GM19438 (cell line): ENCODE measurements around the gene GIMAP7.
"Not testable (repeated sequence)": the region's sequence is repeated elsewhere in the genome, so short reads cannot be mapped to it uniquely, and the experiment has no call there.

Source experiments
- ATAC-seq: cut with Tn5 transposase; IDR thresholded peaks from one replicate; pipeline ENCODE4 v1.9.1; 2021; ENCODE audit warnings: low read depth; ENCODE audit not compliant: unreplicated experiment

The GIMAP7 gene

DNA sequence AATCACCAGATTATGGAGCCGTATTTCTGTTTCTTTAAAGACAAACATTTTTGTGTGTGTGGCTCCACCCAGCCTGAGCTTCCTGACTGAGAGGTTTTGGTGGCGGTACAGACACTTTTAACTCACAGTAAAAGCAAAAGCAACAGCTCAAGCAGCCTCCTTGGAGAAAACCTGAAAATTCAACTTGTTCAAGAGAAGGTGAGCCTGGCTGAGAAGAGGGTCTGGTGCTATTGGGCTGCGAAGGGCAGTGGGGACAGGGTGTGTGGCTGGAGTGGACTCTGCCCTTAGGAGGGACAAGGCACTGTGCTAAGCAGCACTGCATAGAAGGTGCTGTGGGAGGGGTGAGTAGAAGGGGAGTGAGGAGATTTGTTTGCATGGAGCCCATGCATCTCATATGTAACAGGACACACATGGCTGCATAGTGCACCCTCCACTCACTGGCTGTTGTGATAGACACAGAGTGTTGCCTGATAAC is at the start of gene GIMAP7:
GIMAP7 (plus strand) TSS at position 125 of the 475 bp plus-strand sequence. CDS start 5,103 bp downstream, outside the sequence.
- no peak for ATAC-seq

DNA sequence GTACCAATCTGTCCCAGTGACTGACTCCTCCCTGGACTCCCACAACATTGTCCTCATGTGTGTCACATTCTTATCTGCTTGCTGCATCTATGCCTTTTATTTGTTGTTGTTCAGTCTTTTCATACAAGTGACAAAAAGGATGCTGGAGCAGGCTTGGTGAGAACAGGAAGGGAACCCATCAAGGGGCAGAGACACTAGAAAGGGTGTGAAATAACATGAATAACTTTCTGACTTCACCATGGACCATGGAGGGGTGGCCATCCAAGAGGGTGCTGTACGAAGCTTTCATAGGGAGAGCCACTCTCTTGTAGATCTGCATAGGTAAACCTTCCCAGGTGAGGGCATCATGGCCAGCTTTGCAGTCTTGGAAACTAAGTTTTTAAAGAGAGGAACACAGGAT is 49.7 kb upstream of the GIMAP7 start:
- no peak for ATAC-seq

DNA sequence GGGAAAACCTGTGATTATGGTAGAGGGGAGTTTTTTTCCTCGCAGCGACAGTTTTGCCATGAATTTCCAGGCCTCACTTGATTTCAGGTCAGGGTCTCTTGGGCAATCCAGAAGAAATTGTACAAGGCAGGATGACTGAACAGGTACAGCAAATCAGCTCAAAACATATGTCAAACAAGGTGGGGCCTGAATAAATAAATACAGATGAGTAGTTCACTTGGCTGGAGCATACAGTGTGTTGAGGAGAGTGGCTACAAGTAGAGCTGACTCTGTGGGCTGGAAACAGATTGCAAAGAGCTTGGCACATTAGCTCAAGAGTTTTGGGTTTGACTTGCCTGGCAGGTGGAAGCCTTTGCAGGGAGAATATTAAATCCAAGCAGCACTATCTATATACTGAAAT is 49.3 kb upstream of the GIMAP7 start:
- ATAC-seq = no peak

DNA sequence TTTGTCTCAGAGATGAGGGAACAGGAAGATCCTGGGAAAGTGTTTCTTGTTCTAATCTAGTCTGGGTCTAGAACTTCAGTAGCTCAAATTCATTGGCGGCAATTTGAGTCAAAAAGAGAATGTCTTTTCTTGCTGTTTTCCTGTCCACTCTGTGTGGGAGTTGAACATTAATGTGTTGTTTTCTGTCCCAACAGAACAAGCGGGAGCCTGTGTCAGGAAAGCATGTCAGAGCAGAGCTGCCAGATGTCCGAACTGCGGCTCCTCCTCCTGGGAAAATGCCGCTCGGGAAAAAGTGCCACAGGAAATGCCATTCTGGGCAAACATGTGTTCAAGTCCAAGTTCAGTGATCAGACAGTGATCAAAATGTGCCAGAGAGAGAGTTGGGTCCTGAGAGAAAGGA is 48.2 kb upstream of the GIMAP7 start:
- ATAC-seq = no peak

DNA sequence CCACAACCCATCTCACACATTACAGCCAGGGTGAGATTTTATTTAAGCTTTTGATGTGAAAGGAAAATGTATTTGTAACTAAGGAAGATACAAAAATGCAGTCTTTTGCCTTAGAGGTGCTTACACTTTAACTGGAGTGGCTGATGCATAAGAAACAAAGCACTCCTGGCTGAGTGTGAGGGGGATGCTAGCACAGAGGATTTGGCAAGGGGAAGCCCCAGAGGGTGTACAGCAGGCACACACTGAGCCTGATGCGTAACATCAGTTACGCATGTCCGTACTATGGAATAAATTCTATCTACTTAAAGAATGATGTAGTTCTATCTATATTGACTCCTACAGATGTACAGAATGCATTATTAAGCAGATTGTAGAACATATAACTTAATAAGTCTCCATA is 46.4 kb upstream of the GIMAP7 start:
- ATAC-seq = no peak

DNA sequence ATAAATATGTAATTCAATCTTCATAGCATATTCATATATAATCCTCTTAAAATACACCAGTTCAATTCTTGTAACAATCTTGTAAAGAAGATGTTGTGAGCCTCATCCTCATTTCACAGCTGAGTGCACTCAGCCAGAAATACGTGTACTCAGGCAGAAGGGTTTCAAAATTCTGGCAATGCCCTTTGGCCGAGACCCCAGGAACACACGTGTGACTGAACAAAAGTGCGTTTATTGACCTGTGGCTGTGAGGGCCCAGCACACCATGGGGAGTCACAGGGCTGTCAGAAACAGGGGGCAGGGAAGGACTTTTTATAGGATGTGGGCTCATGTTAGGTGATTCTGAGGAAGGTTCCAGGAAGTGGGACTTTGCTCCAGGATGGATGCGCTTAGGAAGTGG is 42.8 kb upstream of the GIMAP7 start:
- no peak for ATAC-seq

DNA sequence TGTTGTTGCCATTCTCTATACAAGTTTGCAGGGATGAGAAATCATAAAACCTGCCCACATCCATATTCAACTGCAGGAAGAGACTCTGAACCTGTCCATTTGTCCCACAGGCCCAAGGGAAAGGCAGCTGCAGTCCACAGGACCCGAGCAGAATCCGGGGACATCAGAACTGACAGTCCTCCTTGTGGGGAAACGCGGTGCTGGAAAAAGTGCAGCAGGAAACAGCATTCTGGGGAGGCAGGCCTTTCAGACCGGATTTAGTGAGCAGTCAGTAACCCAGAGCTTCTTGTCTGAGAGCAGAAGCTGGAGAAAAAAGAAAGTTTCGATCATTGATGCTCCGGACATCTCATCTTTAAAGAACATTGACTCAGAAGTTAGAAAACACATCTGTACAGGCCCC is 40.8 kb upstream of the GIMAP7 start:
- ATAC-seq = no peak

DNA sequence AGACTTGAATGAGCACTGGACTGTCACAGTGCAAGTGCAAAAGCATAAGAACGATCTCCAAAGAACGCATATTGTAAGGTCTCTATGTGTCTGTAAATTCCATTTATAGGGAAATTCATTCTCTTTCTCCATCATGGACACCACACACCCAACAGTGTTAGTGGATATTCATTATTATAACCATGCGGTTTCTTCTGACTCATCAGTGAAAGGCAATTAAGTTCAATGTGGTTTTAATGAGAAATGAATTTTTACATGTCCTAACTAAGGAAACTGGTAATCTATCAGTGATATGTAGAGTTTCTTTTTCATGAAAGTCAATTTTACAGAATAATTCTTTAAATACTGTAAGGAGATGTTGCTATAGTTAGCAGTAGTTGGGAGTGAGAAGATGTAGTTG is 38.4 kb upstream of the GIMAP7 start:
- no peak for ATAC-seq

DNA sequence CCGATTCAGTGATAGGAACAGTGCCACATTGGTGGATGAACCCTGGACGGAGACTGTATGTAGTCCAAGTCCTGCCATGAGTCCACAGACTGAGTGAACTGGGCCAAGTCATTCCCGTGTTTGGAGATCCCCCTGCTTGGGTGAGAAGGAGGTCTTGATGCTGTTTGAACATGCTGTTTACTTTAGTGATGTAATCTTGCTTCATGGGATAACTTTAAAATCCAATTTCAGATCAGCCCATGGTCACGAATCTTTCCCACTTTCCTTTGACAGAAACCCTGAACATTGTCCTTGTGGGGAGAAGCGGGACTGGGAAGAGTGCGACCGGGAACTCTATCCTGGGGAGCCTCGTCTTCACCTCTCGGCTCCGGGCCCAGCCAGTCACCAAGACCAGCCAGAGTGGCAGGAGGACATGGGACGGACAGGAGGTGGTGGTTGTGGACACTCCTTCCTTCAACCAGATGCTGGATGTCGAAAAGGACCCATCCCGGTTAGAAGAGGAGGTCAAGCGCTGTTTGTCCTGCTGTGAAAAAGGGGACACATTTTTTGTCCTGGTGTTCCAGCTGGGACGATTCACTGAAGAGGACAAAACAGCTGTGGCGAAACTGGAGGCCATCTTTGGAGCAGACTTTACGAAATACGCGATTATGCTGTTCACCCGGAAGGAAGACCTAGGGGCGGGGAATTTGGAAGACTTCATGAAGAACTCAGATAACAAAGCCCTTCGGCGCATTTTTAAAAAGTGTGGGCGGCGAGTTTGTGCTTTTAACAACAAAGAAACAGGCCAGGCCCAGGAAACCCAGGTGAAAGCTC is 37.6 kb upstream of the GIMAP7 start:
- ATAC-seq = no peak

DNA sequence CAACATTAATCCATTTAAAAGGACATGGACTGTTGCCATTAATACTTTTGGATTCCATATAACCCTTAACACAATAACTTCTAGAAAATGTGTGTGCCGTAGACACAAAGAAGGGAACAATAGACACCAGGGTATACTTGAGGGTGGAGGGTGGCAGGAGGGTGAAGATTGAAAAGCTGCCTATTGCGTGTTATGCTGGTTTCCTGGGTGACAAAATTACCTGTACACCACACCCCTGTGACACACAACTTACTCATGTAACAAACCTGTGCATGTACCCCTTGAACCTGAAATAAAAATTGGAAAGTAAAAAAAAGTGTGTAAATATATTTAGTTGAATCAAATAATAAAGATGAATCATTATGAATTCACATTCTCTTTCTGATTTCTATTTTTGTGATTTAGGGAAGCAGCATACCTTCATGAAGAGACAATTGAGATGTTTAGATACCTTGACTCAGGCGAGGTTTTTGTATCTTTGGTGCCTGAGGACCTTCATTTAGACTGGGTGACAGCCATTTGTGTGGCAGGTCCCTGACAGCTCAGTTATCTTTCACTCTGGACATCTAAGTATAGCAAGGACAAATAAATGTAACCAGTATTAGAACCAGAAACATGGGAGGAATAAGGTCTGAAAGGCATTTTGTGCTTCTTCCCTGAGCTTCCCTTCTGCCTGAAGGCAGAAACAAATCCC is 35.5 kb upstream of the GIMAP7 start:
- ATAC-seq = no peak

DNA sequence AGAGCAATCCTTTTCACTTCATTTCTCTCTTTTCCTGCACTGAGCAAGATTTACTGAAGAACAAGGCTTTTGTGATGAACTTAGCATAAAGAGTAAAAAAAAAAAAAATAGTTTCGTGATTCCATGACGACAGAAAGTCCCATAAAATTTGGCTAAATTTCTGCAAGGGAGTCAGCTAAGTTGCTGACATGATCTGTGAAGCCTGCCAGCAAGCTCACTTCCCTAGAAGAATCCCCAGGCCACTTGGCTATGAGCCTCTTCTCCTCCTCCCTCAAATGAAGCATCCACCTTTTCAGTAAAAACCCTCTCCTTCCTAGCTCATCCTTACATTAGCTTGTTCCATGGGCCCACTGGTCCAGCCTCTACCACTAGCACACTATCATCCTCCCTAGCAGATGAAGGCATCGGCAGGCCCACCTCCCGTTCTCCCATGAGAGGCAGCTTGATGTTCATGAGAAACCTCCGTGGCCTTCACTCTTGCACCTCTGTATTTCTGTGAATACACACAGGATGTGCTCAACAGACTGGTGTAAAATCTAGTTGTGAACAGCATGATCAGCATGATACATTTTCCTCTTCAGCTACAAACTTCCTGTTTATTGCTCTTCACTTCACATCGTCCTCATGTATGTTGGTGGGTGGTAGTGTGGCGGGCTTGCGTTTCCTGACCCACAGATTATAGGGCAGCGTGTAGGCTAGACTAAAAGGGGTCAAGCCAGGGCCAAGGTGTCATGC is 33.3 kb upstream of the GIMAP7 start:
- no peak for ATAC-seq

DNA sequence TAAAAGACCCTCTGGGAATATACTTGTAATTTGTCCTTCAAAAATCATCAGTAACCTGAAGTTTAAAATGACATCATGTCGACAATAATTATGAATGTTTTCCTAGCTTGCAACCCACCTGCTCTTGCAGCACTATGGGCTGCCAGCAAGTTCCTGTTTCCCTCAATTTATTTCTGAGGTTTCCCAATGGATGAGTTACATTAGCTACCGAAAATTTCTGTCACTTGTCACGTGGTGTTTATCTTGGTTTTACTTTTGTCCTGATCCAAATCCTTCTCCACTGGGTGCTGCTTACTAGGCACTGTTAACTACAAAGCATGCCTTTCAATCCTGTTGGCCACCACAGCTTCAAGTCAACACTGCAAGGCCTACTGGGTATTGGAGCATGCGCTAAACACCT is 32.8 kb upstream of the GIMAP7 start:
- no peak for ATAC-seq

DNA sequence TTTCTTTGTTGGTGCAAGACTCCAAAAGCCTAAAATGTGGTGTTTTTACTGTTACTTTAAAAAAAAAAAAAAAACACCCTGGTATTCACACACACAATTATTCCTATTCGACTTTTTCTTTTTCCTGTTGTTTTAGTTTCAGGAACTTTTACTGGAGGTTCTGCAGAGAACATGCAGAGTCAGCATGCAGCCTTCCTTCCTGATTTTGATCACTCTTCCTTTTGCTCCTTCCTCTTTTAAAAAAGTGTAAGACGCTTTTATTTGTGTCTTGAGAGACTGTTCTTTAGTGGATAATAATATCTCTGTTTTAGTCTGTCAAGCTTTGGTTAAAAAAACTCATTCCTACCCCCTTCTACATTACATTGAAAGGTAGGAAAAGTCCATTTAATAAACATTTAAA is 31.2 kb upstream of the GIMAP7 start:
- ATAC-seq = not testable (repeated sequence)

DNA sequence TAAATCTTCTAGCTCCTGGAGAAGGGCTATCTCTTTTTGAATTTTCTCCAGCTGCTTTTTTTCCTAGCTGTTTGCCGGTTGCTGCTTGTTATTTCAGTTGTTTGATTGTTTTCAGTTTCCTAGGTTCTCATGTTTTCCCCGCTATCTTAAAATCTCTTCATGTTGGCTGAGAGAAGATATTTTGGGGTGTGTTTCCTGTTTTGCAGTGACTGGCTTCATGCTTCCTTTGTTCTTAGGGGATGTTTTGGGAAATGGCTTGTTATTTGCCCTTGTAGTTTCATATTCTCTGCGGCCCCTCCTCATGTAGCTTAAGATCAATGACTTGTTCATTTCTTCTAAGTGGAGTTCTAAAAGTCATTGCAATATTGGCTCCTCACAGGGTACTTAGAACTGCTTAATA is 30.6 kb upstream of the GIMAP7 start:
- ATAC-seq = not testable (repeated sequence)

DNA sequence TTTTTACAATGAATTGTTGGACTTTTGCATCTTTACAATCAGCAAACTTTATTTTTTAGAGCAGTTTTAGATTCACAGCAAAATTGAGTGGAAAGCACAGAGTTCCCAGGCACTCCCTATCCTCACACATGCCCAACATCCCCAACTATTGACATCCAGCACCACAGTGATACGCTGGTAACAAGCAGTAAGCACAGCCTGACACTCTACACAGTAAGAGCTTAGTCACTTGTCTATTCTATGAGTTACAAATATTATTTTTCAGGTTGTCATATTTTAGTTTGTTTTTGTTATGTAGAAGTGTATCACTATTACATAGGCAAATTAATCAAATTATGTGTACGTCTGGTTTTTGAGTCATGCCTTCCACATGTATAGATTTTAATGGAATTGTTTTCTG is 27.0 kb upstream of the GIMAP7 start:
- no peak for ATAC-seq

DNA sequence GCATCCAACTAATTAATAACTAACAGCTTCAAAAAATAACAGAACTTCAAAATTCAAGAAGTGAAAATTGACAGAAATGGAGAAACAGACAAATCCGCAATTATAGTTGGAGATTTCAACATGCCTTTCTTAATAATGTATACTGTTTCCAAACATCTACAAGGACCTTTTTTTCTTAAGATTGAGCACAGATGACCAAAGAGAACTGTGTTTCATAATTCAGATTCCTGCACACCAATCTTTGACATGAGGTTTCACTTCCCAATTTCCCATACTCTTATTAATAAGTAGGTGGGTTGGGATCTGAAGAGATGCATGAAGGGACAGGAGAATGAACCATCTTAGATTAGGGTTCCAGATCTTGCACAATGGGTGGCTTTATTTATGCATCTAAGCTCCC is 24.9 kb upstream of the GIMAP7 start:
- no peak for ATAC-seq

DNA sequence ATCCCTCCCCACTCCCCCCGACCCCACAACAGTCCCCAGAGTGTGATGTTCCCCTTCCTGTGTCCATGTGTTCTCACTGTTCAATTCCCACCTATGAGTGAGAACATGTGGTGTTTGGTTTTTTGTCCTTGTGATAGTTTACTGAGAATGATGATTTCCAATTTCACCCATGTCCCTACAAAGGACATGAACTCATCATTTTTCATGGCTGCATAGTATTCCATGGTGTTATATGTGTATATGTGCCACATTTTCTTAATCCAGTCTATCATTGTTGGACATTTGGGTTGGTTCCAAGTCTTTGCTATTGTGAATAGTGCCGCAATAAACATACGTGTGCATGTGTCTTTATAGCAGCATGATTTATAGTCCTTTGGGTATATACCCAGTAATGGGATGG is 21.2 kb upstream of the GIMAP7 start:
- ATAC-seq = not testable (repeated sequence)

DNA sequence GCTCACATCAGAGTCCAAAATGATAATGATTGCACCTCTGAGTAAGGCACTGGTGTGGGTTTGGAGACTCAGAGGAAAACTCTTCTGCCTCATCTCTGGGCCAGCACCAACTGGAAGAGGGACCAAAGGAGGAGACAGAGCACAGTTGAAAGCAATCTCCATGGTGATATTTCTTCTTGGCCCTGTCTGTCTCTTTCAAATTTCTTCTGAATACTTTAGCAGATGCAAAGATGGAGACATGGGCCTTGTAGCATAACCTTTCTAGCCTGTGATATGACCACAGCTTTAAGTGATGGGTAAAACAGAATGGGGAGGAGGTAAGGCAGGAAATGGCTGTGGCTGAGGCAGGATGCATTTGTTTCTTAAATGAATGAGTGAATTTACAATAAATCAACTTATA is 12.2 kb upstream of the GIMAP7 start:
- no peak for ATAC-seq

DNA sequence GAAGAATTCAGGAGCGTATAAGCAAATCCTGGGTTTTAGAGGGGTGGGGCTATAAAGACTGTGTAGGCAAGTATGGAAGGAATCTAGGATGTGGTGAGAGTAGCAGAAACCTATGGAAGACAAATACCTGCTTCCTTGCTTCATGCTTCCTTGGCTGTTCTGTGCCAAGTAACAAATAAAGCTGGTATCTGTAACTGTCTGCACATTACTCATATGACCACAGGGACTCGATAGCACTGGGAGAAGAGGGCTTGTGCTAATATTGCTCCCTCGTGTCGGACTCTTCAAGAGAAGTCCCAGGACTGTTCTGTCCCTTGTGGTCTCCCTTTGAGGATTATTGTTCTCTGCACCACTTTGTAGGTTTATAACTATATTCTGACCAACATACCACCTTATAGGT is 11.5 kb upstream of the GIMAP7 start:
- ATAC-seq = no peak

DNA sequence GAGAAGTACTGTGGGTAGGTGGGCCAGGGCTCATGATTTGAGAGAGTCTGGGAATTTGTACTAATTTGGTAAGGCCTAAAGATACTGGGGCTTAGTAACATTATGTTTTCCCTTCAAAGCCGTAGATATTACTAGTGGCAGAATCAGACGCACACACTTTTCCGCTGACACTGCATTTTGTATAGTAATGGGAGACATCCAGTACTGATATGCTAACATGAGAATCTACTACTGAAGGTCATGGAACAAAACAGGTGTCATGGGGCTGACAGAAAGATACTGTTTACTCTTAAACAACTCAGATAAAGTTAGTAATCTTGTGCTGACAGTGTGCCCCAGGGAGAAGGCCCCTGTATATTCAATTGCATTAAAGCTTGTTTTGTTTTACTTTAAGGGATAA is 11.1 kb upstream of the GIMAP7 start:
- no peak for ATAC-seq

DNA sequence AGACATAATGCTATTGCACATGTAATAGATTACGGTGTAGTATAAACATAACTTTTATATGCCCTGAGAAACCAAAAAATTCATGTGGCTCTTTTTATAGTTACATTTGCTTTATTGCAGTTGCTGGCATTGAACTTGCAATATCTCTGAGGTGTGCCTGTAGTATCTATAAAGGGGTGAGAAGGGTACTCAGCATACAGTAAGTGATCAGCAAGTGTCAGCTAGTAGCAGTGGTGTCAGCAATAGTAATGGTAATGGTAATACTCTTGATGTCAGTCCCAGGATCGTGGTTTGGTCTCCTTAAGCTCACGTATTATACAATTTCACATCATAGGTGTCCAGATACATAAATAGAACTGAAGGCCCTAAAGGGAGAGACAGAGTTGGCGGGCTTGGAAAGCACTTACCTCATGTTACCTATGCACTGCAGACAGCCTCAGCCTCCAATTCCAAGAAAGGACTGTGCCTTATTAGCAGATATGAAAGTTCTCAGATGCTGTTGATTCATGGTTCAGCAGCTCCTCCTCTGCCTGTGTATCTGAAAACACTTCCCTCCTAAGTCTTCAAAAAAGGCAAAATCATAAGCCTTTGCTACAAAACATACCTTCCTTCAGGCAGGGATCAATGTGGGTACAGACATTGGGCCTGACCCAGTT is 6.6 kb upstream of the GIMAP7 start:
- no peak for ATAC-seq
